Endodermal cell (in vitro differentiated cells): Measurements from ENCODE around the gene LCORL. TPM values are rescaled to one million over a fixed set of nuclear protein-coding genes. Genes with fewer than 3 reads are reported as not detected.

Source experiments
- DNase-seq: peaks from one replicate; pipeline ENCODE4 v3.0.0-alpha.2; 2017
- H3K27ac ChIP-seq: 2 replicates; pipeline ENCODE4 v1.5.1; 2013; ENCODE audit warnings: mild to moderate bottlenecking, low read depth, low read length, moderate library complexity
- H3K27me3 ChIP-seq: 2 replicates; pipeline ENCODE4 v1.6.1; 2013; ENCODE audit warnings: mild to moderate bottlenecking, low read length, moderate library complexity; ENCODE audit not compliant: insufficient read depth, control insufficient read depth, poor library complexity, severe bottlenecking
- H3K36me3 ChIP-seq: 2 replicates; pipeline ENCODE4 v1.7.0; 2013; ENCODE audit warnings: mild to moderate bottlenecking, low read length, moderate library complexity; ENCODE audit not compliant: control insufficient read depth, insufficient read depth
- H3K4me1 ChIP-seq: one replicate; pipeline ENCODE4 v1.7.0; 2013; ENCODE audit warnings: low read length; ENCODE audit not compliant: control insufficient read depth, insufficient read depth
- H3K4me3 ChIP-seq: 2 replicates; pipeline ENCODE4 v1.5.1; 2013; ENCODE audit warnings: mild to moderate bottlenecking, low read length, moderate library complexity
- H3K9ac ChIP-seq: 2 replicates; pipeline ENCODE4 v1.6.1; 2013; ENCODE audit warnings: mild to moderate bottlenecking, low read length, moderate library complexity; ENCODE audit not compliant: poor library complexity, severe bottlenecking; ENCODE audit errors: extremely low read depth
- H3K9me3 ChIP-seq: 2 replicates; pipeline ENCODE4 v1.6.1; 2013; ENCODE audit warnings: mild to moderate bottlenecking, low read length, moderate library complexity; ENCODE audit not compliant: control insufficient read depth
- H3K27ac Mint-ChIP-seq: 2 replicates; pipeline ENCODE4 v1.8.0; 2020; ENCODE audit warnings: mixed read lengths
- H3K27me3 Mint-ChIP-seq: 2 replicates; pipeline ENCODE4 v1.8.0; 2021; ENCODE audit warnings: mild to moderate bottlenecking, mixed read lengths; ENCODE audit not compliant: insufficient read depth
- H3K36me3 Mint-ChIP-seq: 2 replicates; pipeline ENCODE4 v1.8.0; 2020; ENCODE audit warnings: low read depth, mixed read lengths
- H3K4me1 Mint-ChIP-seq: 2 replicates; pipeline ENCODE4 v1.8.0; 2020; ENCODE audit warnings: mixed read lengths
- H3K4me3 Mint-ChIP-seq: 2 replicates; pipeline ENCODE4 v1.8.0; 2020; ENCODE audit warnings: mild to moderate bottlenecking, moderate library complexity, mixed read lengths
- H3K9me3 Mint-ChIP-seq: 2 replicates; pipeline ENCODE4 v1.8.0; 2020; ENCODE audit warnings: mild to moderate bottlenecking, mixed read lengths
- CTCF ChIP-seq: fragments of 200-600 bp; sonication (generic); conservative IDR thresholded peaks from 2 replicates; pipeline ENCODE4 v1.5.0; 2021; ENCODE audit warnings: antibody characterized with exemption, mild to moderate bottlenecking
- WGBS, 2 experiments: methylation state at CpG; one replicate each; pipeline versions ENCODE4 v1.1.5 to v1.1.7; 2013; ENCODE audit warnings: missing lambda C conversion rate in 2 of 2, mixed read lengths in 1 of 2; ENCODE audit not compliant: insufficient coverage in 1 of 2, insufficient read length in 1 of 2; 5-methylcytosine and 5-hydroxymethylcytosine counted together
- long read RNA-seq, 4 experiments: library from polyadenylated mRNA in 2 of 4; library from RNA in 1 of 4; library from capped mRNA in 1 of 4; stranded (forward) in 3 of 4; unstranded in 1 of 4; transcript quantifications; one replicate each; pipeline ENCODE4 v2.0.0, GENCODE V29; 2020 to 2021; ENCODE audit warnings: inconsistent platforms in 1 of 4
- polyA plus RNA-seq, 2 experiments: library from polyadenylated mRNA; stranded (reverse); fragments of 50-300 nt; gene quantifications; one replicate each; pipeline ENCODE4 v1.2.3, GENCODE V29; 2013
- total RNA-seq, 2 donors: library from RNA; stranded (reverse); fragmentation: NEBNext Ultra II Directional in 1 of 2; extraction: Animal tissue kit (Norgen Biotek cat#: 25700) in 1 of 2; gene quantifications; 2 replicates in 1 of 2; 3 replicates in 1 of 2; pipeline ENCODE4 v1.2.1, GENCODE V29; 2021

Gene LCORL
- 10 to 100 TPM; 20.4 to 34.5 TPM for total RNA-seq
- polyA plus RNA-seq (2013, experiment 1 of 2) = 43.8 TPM
- 41.0 TPM for polyA plus RNA-seq (2013, experiment 2 of 2)
- long read RNA-seq, experiment 1, full-length matches to known transcripts = 1 of 4 reads
- long read RNA-seq, experiment 1, partial matches to known transcripts = 0 of 4 reads
- long read RNA-seq, experiment 1, other reads (novel, unspliced or antisense) = 3 of 4 reads
- long read RNA-seq, experiment 2, full-length matches to known transcripts = 34 of 69 reads
- long read RNA-seq, experiment 2, partial matches to known transcripts = 14 of 69 reads
- long read RNA-seq, experiment 2, other reads (novel, unspliced or antisense) = 21 of 69 reads
- long read RNA-seq, experiment 3, full-length matches to known transcripts = 11 of 36 reads
- long read RNA-seq, experiment 3, partial matches to known transcripts = 3 of 36 reads
- long read RNA-seq, experiment 3, other reads (novel, unspliced or antisense) = 22 of 36 reads
- long read RNA-seq, experiment 4, full-length matches to known transcripts = 3 of 6 reads
- long read RNA-seq, experiment 4, partial matches to known transcripts = 0 of 6 reads
- long read RNA-seq, experiment 4, other reads (novel, unspliced or antisense) = 3 of 6 reads

- Mint-ChIP-seq H3K36me3 (no peaks in the 10 kb centered on the region), H3K4me1 (peaks cover 9% of the 10 kb centered on the region), H3K27me3 (peaks cover 42% of the 10 kb centered on the region), H3K4me3 (peak within 1 kb of the TSS; percentile 90), H3K27ac (peak within 1 kb of the TSS; percentile 96), H3K9me3 (no peaks in the 10 kb centered on the region)
- Histone ChIP-seq H3K9ac (peak within 1 kb of the TSS; percentile 78), H3K4me1 (no peaks in the 10 kb centered on the region), H3K36me3 (no peaks in the 10 kb centered on the region), H3K27ac (peak within 1 kb of the TSS; percentile 97), H3K9me3 (no peaks in the 10 kb centered on the region), H3K27me3 (peaks cover 27% of the 10 kb centered on the region), H3K4me3 (peak within 1 kb of the TSS; percentile 95)
- WGBS, 2 experiments = 0% methylated on average over 25 to 70 of the region's 71 CpGs
- peak; percentile 42 for TF ChIP-seq CTCF
- DNase-seq = peak; percentile 97
Measured at GRCh38 chr4:18021720-18022571, at the start of gene LCORL. TSS of gene LCORL (minus strand) at chr4:18021755. CDS start at chr4:18021751, 4 bp downstream.

GRCh38 chr4:18069810-18070209 is 48.3 kb upstream of the LCORL start:
- Histone ChIP-seq H3K27me3 (peaks cover 4% of the 10 kb centered on the region), H3K9ac (no peak overlapping the region), H3K4me3 (no peak overlapping the region), H3K27ac (no peak overlapping the region), H3K9me3 (no peaks in the 10 kb centered on the region), H3K36me3 (no peaks in the 10 kb centered on the region), H3K4me1 (no peaks in the 10 kb centered on the region)
- no peak for TF ChIP-seq CTCF
- H3K27me3 Mint-ChIP-seq = peaks cover 42% of the 10 kb centered on the region
- no peak for DNase-seq
- no peak overlapping the region for H3K27ac Mint-ChIP-seq
- H3K9me3 Mint-ChIP-seq = no peaks in the 10 kb centered on the region
- no peaks in the 10 kb centered on the region for H3K36me3 Mint-ChIP-seq
- no peak overlapping the region for H3K4me3 Mint-ChIP-seq
- WGBS, 2 experiments = 90% methylated on average over 3 to 4 of the region's 4 CpGs
- H3K4me1 Mint-ChIP-seq = no peaks in the 10 kb centered on the region

- Histone ChIP-seq H3K27ac (no peak overlapping the region), H3K27me3 (peaks cover 4% of the 10 kb centered on the region), H3K36me3 (no peaks in the 10 kb centered on the region), H3K9ac (no peak overlapping the region), H3K4me1 (no peaks in the 10 kb centered on the region), H3K9me3 (peaks cover 12% of the 10 kb centered on the region), H3K4me3 (no peak overlapping the region)
- Mint-ChIP-seq H3K4me3 (no peak overlapping the region), H3K36me3 (no peaks in the 10 kb centered on the region), H3K4me1 (no peaks in the 10 kb centered on the region), H3K27ac (no peak overlapping the region), H3K9me3 (peaks cover 8% of the 10 kb centered on the region), H3K27me3 (peaks cover 34% of the 10 kb centered on the region)
- no peak for TF ChIP-seq CTCF
- WGBS, 2 experiments = 90 to 95% methylated on average over 2 of the region's 2 CpGs
- no peak for DNase-seq
Measured at GRCh38 chr4:18067031-18067430, 45.5 kb upstream of the LCORL start.
